ENCODE results near the gene IFT122.
"Not testable (repeated sequence)": the region's sequence is repeated elsewhere in the genome, so short reads cannot be mapped to it uniquely, and the experiment has no call there.

The IFT122 gene

DNA sequence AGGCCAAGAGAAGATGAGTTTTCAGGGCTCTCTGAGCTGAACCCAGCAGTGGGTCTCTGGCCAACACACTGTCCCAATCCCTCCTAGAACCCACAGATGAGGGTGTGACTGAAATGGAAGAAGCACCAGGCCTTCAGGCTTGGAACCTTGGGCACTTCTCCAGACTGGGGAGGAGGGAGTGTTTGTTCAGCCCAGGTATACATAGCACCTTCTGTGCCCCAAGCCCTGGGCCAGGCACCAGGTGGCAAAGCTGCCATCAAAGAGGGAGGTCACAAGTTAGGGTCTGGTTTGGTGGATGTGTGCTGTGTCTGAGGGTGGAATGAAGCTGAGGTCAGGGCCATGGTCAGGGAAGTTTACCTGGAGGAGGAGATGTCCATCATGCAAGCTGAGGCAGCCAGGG lies 72.6 kb downstream of the IFT122 start:
- TF ChIP-seq, protein P1, sequence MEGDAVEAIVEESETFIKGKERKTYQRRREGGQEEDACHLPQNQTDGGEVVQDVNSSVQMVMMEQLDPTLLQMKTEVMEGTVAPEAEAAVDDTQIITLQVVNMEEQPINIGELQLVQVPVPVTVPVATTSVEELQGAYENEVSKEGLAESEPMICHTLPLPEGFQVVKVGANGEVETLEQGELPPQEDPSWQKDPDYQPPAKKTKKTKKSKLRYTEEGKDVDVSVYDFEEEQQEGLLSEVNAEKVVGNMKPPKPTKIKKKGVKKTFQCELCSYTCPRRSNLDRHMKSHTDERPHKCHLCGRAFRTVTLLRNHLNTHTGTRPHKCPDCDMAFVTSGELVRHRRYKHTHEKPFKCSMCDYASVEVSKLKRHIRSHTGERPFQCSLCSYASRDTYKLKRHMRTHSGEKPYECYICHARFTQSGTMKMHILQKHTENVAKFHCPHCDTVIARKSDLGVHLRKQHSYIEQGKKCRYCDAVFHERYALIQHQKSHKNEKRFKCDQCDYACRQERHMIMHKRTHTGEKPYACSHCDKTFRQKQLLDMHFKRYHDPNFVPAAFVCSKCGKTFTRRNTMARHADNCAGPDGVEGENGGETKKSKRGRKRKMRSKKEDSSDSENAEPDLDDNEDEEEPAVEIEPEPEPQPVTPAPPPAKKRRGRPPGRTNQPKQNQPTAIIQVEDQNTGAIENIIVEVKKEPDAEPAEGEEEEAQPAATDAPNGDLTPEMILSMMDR (IDR thresholded peaks at IDR 0.05; ENCODE audit: low read depth, low read length): no peak
- DNase-seq (ENCODE audit: extremely low read depth, low read depth): no peak

DNA sequence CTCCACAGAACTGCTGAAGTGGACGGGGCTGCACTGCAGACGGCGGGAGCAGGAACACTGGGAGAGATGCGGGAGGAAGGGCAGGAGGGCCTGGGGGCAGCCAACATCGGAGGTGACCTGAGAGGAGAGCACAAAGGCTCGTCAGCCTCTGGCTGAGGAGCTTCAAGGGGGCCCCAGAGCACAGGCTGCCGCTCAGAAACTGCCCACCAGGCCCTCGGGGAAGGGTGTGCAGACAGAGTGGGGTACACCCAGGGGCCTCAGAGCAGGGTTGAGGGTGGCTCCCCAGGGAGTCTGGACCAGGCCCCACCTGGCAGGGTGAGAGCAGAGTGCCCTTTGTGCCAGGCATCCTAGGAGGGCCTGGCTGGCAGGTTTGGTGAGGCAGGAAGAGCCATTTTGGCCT lies 73.7 kb downstream of the IFT122 start:
- TF ChIP-seq, protein P1 (IDR thresholded peaks at IDR 0.05; ENCODE audit: low read depth, low read length): no peak
- DNase-seq (ENCODE audit: extremely low read depth, low read depth): no peak

DNA sequence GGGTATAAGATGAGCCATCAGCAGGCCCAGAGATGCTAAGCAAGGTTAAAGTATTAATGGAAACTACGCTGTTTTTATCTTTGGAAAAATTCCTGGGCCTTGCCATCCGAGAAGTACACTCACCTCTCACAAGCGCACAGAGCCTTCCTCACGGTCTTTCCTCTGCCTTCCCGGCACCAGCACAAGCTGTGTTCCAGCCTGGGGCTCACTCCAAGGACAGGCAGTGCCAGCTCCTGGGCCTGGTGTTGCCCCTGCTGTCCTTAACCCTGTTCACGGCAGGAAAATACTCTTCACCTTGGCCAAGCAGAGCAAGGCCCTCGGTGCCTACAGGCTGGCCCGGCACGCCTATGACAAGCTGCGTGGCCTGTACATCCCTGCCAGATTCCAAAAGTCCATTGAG lies 74.1 kb downstream of the IFT122 start:
- no peak for DNase-seq (ENCODE audit: extremely low read depth, low read depth)
- TF ChIP-seq, protein P1 (IDR thresholded peaks at IDR 0.05; ENCODE audit: low read depth, low read length): no peak

DNA sequence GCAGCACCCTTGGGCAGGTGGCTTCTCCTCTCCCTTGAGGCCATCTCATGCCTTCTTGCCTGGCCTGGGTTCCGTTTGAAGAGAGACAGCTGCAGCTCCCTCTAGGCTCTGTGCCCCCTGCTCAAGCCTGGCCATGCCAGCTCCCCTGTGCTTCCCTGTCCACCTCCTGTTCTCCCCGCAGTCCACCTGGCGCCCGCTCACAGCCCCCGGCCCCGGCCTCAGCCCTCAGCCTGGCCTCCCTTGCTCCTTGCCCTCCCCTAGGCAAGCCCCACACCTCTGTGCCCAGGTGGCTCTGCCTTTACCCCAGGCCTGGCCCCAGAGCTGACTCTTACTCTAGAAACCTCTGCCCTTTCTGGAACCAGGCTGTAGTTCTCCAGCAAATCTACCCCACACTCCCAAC lies 74.5 kb downstream of the IFT122 start:
- TF ChIP-seq, protein P1 (IDR thresholded peaks at IDR 0.05; ENCODE audit: low read depth, low read length): no peak
- DNase-seq (ENCODE audit: extremely low read depth, low read depth): no peak

DNA sequence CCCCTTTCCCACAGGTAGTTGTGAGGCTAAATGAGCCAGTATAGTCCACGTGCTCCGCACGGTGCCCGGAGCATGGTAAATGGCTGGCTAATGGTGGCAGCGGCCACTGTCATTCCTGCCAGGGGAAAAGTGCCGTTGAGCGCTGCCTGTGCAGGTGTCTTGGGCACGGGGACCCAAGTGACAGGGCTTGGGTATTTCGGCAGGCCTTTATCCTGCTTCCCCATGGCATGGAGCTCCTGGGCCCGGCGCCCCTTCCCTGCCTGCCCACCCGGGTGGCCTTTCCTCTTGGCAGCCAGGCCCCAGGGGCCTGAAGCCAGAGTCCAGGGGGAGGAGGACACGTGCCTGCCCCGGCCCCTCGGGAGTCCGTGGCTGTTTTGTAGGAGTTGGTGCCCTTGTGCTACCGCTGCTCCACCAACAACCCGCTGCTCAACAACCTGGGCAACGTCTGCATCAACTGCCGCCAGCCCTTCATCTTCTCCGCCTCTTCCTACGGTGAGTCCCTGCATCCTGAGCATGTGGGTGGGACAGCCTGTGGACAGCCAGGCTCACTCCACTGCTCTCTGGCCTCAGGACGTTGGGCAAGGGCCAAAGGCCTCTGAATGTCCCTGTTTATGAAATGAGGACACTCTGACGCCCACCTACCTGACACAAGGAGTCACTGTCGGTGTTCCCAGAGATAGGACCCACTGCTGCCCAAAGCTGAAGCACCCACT lies 75.2 kb downstream of the IFT122 start:
- not testable (repeated sequence) for DNase-seq (ENCODE audit: extremely low read depth, low read depth)

DNA sequence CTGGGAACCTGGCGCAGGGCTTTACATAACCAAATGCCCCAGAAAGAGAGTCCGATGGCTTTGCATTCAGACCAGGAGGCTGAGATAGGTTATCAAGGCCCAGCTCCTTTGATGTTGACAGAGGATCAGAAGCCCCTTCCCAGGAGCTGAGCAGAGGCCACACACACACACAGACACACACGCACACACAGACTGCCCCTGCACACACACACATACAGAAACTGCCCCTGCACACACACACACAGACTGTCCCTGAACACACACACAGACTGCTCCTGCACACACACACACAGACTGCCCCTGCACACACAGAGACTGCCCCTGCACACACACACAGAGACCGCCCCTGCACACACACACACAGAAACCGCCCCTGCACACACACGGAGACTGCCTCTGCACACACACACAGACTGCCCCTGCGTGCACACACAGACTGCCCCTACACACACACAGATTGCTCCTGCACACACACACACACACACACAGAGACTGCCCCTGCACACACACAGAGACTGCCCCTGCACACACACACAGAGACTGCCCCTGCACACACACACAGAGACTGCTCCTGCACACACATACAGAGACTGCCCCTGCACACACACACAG lies 75.9 kb downstream of the IFT122 start:
- DNase-seq (ENCODE audit: extremely low read depth, low read depth): not testable (repeated sequence)

DNA sequence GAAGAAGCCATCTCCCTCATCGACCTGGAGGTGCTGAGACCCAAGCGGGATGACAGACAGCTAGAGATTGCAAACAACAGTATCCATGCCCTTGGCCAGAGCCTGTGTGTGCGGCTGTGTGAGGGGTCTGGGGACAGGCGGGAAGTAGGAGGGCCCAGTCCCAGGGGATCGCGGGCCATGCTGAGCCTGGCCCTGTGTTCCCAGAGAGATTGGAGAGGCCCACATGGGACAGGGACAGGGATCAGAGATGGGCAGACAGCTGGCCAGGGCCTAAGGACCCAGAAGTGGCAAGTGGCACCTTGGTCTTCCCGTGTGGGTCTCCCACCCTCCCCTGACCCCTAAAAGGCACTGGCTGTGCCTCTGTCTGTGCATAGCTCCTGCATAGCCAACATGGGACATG lies 77.5 kb downstream of the IFT122 start:
- DNase-seq (ENCODE audit: extremely low read depth, low read depth): no peak
- TF ChIP-seq, protein P1 (IDR thresholded peaks at IDR 0.05; ENCODE audit: low read depth, low read length): no peak

DNA sequence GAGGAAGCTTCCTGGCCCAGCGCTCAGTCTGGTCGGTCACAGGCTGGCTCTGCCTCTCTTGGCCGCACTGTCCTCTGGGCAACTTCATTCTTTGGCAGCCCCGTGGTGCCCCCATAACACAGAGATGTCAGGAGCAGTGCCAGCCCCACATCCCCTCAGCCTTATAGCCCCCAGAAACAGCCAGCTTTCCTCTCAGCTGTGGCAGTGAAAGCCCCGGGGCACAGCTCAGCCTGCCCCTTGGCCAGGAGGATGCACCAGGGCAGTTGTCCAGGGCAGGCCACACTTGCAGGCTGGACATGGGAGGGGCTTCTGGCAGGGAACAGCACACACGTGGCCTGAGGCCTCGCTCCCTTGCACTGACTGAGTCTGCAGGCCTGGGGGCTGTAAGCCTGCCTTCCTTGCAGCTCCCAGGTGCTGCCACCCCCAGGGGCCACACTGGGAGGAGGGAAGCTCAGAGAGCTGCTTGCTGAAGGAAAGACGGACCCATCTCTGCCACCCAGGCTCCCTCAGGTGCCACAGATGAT lies 78.1 kb downstream of the IFT122 start:
- TF ChIP-seq, protein P1 (IDR thresholded peaks at IDR 0.05; ENCODE audit: low read depth, low read length): no peak

More for the DNA sequence above, 78.1 kb downstream of the IFT122 start:
- DNase-seq (ENCODE audit: extremely low read depth, low read depth): no peak

Data from AG09319 (cell line).